ENCODE results near the gene LSAMP.

- no peak for TF ChIP-seq CTCF (IDR thresholded peaks at IDR 0.05; ENCODE audit: insufficient read depth, low read length, poor library complexity, severe bottlenecking)
- no peak for TF ChIP-seq EZH2phosphoT487 (conservative IDR thresholded peaks at IDR 0.05; ENCODE audit: low read length)
These were observed 36.8 kb downstream of the LSAMP start for GRCh38 chr3:116408473-116408872.
